ENCODE results near the gene ZBTB21. TPM values are rescaled to one million over a fixed set of nuclear protein-coding genes. Genes with fewer than 3 reads are reported as not detected.

ZBTB21 gene
- polyA plus RNA-seq, 1 experiment: 13.4 TPM

DNA sequence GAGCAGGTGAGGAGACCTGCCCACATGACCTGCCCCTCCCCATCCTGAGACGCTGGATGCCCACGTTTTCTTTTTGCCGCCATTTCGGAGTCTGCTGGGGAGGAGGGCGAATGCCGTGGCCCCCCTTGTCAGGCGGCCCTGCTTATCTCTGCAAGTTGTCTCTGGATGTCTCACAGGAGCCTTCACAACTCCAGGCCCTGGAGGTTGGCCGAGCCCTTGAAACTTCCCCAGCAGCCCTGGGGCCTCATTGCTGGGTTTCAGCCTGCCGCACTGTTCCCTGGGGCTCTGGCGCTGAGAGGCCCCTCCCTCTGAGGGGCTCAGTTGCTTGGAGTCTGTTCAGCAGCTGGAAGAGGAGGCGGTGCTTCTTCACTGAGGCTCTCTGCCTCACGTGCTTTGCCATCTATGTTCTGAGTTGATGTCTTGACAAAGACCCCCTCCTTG is 29.8 kb upstream of the ZBTB21 start:
- peak; percentile 93 for DNase-seq (ENCODE audit: low read depth, low spot score)
- Histone ChIP-seq H3K27ac (ENCODE audit: low read depth, low read length) (peak overlapping the region; percentile 100), H3K4me3 (ENCODE audit: low read depth, low read length) (peak overlapping the region; percentile 49), H3K9me3 (ENCODE audit: control insufficient read depth, insufficient read depth, low read length) (peaks cover 9% of the 10 kb centered on the region), H3K27me3 (ENCODE audit: control insufficient read depth, insufficient read depth, low read length) (no peaks in the 10 kb centered on the region)
- TF ChIP-seq, protein P1, sequence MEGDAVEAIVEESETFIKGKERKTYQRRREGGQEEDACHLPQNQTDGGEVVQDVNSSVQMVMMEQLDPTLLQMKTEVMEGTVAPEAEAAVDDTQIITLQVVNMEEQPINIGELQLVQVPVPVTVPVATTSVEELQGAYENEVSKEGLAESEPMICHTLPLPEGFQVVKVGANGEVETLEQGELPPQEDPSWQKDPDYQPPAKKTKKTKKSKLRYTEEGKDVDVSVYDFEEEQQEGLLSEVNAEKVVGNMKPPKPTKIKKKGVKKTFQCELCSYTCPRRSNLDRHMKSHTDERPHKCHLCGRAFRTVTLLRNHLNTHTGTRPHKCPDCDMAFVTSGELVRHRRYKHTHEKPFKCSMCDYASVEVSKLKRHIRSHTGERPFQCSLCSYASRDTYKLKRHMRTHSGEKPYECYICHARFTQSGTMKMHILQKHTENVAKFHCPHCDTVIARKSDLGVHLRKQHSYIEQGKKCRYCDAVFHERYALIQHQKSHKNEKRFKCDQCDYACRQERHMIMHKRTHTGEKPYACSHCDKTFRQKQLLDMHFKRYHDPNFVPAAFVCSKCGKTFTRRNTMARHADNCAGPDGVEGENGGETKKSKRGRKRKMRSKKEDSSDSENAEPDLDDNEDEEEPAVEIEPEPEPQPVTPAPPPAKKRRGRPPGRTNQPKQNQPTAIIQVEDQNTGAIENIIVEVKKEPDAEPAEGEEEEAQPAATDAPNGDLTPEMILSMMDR (IDR thresholded peaks at IDR 0.05; ENCODE audit: low read depth, low read length): no peak
- ChIA-PET POLR2A (interaction anchor here (0.6 to 1.5 kb wide), 11 partner anchors 9 to 424 kb away, joined by 3 to 7 read pairs (median 4); partner anchors contain the start of gene ZBTB21), CTCF (interaction anchor here (0.9 kb wide), 1 partner anchor 78 kb away, joined by 3 read pairs; no protein-coding TSS in a partner anchor)

DNA sequence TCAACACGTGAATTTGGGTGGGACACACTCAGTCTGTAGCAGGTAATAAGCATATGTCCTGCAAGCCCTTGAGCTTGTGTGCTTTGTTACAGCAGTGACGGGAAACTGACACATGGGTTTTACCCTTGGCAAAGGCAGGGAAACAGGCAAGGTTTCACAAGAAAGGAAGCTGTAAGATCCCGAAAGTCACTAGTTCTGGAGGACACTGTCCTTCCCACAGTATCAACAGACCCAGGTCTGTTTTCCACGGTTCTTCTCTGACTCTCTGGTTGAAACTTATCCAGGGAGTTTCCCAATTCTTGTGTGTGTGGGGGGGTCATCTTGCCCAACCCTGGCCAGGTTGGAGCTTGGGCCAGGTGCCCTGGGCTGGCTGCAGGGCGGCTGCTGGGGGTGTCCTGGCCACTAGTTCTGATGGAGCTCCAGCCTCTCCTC is 29.3 kb upstream of the ZBTB21 start:
- H3K27ac ChIP-seq (ENCODE audit: low read depth, low read length): peak overlapping the region; percentile 100
- TF ChIP-seq, protein P1 (IDR thresholded peaks at IDR 0.05; ENCODE audit: low read depth, low read length): no peak
- H3K4me3 ChIP-seq (ENCODE audit: low read depth, low read length): 0 out of 2 replicates have a peak overlapping the region, but pooled peaks have one; percentile 14
- DNase-seq (ENCODE audit: low read depth, low spot score): no peak
- CTCF ChIA-PET: interaction anchor here (0.9 kb wide), 1 partner anchor 78 kb away, joined by 3 read pairs; no protein-coding TSS in a partner anchor
- H3K27me3 ChIP-seq (ENCODE audit: control insufficient read depth, insufficient read depth, low read length): no peaks in the 10 kb centered on the region
- H3K9me3 ChIP-seq (ENCODE audit: control insufficient read depth, insufficient read depth, low read length): peaks cover 9% of the 10 kb centered on the region
- POLR2A ChIA-PET: interaction anchor here (0.6 to 1.5 kb wide), 9 partner anchors 14 to 162 kb away, joined by 3 to 7 read pairs (median 4); partner anchors contain the start of gene ZBTB21

DNA sequence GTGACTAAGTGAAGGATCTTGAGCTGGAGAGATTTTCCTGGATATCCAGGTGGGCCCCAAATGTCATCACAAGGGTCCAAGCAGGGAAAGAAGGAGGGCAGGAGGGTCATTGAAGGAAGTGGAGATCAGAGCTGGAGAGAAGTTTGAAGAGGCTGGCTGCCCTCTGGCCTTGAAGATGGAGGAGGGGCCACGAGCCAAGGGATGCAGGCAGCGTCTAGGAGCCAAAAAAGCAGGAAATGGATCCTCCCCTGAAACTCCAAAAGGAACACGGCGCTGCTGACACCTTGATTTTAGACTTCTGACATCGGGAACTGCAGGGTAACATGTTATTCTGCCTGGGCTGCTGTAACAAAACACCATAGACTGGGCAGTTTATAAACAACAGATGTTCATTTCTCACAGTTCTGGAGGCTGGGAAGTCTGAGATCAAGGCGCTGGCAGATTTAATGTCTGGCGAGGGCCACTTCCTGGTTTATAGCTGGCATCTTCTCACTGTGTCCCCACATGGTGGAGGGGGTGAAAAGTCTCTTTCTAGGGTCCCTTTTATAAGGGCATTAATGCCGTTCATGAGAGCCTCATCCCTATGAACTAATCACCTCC is 28.8 kb upstream of the ZBTB21 start:
- DNase-seq (ENCODE audit: low read depth, low spot score): peak; percentile 61
- TF ChIP-seq, protein P1 (IDR thresholded peaks at IDR 0.05; ENCODE audit: low read depth, low read length): no peak
- Histone ChIP-seq H3K27ac (ENCODE audit: low read depth, low read length) (peak overlapping the region; percentile 100), H3K27me3 (ENCODE audit: control insufficient read depth, insufficient read depth, low read length) (no peaks in the 10 kb centered on the region), H3K9me3 (ENCODE audit: control insufficient read depth, insufficient read depth, low read length) (peaks cover 9% of the 10 kb centered on the region), H3K4me3 (ENCODE audit: low read depth, low read length) (no peak overlapping the region)
- POLR2A ChIA-PET: interaction anchor here (0.8 to 1.5 kb wide), 2 partner anchors 13 to 29 kb away, joined by 3 to 6 read pairs; partner anchors contain the start of gene ZBTB21
- CTCF ChIA-PET: interaction anchor here (0.9 kb wide), 1 partner anchor 79 kb away, joined by 3 read pairs; no protein-coding TSS in a partner anchor

DNA sequence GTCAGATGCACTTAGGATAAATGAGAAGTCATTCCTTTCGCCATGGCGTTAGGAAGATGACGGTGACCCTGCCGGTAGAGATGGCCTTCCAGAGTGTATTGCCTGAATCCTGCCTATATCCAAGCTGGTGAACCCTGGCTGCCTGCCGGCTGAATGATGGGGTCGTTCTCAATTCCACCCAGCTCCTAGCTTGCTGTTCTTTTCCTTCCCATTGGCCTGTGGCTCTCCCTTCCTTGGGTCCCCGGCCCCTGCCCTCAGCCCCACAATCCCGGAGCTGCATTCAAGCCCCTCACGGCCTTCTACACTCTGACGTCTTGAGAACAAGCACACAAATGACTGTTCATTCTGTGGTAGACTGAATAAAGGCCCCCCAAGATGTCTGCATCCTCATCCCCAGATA is 28.2 kb upstream of the ZBTB21 start:
- ChIA-PET POLR2A (no interaction called here), CTCF (no interaction called here)
- Histone ChIP-seq H3K4me3 (ENCODE audit: low read depth, low read length) (no peak overlapping the region), H3K27ac (ENCODE audit: low read depth, low read length) (peak overlapping the region; percentile 100), H3K27me3 (ENCODE audit: control insufficient read depth, insufficient read depth, low read length) (no peaks in the 10 kb centered on the region), H3K9me3 (ENCODE audit: control insufficient read depth, insufficient read depth, low read length) (peaks cover 9% of the 10 kb centered on the region)
- TF ChIP-seq, protein P1 (IDR thresholded peaks at IDR 0.05; ENCODE audit: low read depth, low read length): no peak
- no peak for DNase-seq (ENCODE audit: low read depth, low spot score)

DNA sequence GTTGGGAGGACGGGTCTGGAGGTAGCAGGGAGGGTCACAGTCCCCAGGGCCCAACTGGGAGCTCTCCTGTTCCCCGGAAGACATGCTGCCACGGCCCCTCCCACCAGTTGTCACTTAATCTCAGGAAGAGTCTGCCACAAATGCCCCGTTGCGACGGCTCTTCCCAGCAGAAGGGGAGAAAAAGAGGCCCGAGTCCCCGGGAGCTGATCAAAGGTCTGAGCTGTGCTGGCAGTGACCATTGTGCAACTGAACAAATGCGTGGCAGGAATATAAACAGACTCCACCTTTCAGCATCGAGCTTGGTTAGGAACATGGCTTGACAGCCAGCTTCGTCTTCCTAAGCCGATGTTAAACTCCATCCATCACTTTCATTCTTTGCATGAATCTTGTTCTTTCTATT is 27.8 kb upstream of the ZBTB21 start:
- H3K4me3 ChIP-seq (ENCODE audit: low read depth, low read length): no peak overlapping the region
- CTCF ChIA-PET: interaction anchor here (0.5 kb wide), 1 partner anchor 675 kb away, joined by 3 read pairs; no protein-coding TSS in a partner anchor
- H3K9me3 ChIP-seq (ENCODE audit: control insufficient read depth, insufficient read depth, low read length): peaks cover 9% of the 10 kb centered on the region
- no peaks in the 10 kb centered on the region for H3K27me3 ChIP-seq (ENCODE audit: control insufficient read depth, insufficient read depth, low read length)
- POLR2A ChIA-PET: no interaction called here
- DNase-seq (ENCODE audit: low read depth, low spot score): no peak
- no peak overlapping the region for H3K27ac ChIP-seq (ENCODE audit: low read depth, low read length)
- TF ChIP-seq, protein P1 (IDR thresholded peaks at IDR 0.05; ENCODE audit: low read depth, low read length): no peak
